Astrocyte (in vitro differentiated cells and primary cell): ENCODE data around the gene ITM2C.
A peak's percentile ranks its signal among the peaks of the same experiment; 100 is the strongest.

Experiments used
- EZH2 ChIP-seq: IDR thresholded peaks from 2 replicates; pipeline ENCODE4 v1.6.1; 2012; ENCODE audit warnings: mild to moderate bottlenecking, low read length, inconsistent platforms; ENCODE audit not compliant: insufficient read depth
- TF ChIP-seq, protein P1 (sequence below): IDR thresholded peaks from 2 replicates; pipeline ENCODE4 v1.5.1; 2011; ENCODE audit warnings: low read depth, mild to moderate bottlenecking, inconsistent platforms, low read length, moderate library complexity; ENCODE audit not compliant: insufficient read depth

DNA sequence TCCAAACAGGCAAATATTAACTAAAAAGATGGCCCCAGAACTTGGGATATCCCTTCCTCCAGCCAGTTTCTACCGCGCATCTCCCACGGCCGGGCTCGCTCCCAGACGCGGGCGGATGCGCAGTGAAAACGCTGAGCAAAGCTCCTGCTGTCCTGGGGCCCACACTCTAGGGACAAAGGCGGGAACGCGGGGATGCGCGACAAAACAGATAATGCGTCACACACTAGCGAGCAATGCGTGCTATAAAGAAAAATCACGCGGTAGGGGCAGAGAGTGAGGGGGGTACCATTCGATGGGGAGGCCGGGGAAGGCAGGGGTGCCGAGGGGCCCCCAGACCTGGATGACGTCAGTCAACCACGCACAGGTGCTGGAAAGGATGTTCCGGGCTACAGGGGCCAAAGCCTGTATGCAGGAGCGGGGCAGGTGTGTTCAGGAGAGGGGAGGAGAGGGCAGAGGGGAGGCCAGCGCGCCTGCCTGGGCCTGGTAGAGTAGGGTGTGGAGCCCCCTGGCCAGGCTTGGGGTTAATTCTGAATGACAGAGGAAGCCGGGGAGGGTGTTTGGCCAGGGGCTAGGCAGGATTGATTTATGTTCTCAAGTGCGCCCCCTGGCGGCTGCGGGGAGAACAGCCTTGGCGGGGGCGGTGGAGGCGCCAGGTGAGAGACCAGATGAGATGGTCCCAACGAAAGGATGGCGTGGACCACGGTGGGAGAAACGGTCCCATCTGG is 14.9 kb upstream of the ITM2C start:
- TF ChIP-seq EZH2 = no peak
- TF ChIP-seq, protein P1, sequence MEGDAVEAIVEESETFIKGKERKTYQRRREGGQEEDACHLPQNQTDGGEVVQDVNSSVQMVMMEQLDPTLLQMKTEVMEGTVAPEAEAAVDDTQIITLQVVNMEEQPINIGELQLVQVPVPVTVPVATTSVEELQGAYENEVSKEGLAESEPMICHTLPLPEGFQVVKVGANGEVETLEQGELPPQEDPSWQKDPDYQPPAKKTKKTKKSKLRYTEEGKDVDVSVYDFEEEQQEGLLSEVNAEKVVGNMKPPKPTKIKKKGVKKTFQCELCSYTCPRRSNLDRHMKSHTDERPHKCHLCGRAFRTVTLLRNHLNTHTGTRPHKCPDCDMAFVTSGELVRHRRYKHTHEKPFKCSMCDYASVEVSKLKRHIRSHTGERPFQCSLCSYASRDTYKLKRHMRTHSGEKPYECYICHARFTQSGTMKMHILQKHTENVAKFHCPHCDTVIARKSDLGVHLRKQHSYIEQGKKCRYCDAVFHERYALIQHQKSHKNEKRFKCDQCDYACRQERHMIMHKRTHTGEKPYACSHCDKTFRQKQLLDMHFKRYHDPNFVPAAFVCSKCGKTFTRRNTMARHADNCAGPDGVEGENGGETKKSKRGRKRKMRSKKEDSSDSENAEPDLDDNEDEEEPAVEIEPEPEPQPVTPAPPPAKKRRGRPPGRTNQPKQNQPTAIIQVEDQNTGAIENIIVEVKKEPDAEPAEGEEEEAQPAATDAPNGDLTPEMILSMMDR = peak; percentile 60
